ENCODE data around the gene DPP8.

- TF ChIP-seq CTCF (IDR thresholded peaks at IDR 0.05; ENCODE audit: low read length) (no peak), EZH2 (IDR thresholded peaks at IDR 0.05; ENCODE audit: borderline replicate concordance, low read length) (no peak)
Measured at GRCh38 chr15:65414841-65415621, 102.5 kb downstream of the DPP8 start.

Data from OCI-LY1 (cell line).